T-helper 22 cell (primary cell): ENCODE data around the gene NTRK3.

Experiments used
- DNase-seq: peaks from one replicate; pipeline ENCODE4 v3.0.0-alpha.2; 2020; ENCODE audit warnings: low read depth

NTRK3 gene

GRCh38 chr15:88230823-88231222 is 25.7 kb downstream of the NTRK3 start:
- DNase-seq = no peak

DNA sequence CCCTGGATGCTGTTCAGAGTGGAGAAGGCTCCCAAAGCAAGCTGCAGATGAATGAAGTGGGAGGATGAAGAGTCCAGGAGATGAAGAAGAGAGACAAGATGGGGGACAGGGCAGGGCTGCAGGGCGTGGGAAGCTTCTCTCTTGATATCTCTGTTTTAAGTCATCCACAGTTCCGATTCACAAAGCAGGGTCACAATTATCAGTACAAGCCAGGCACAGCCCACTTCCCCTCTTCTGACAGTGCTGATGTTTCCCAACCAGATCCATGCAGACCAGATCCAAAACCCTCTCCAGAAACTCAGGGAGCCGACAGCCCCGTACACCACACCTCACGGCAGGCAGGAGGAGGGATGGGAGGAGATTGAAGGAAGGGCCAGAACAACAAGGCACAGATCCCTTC is 31.1 kb downstream of the NTRK3 start:
- no peak for DNase-seq

DNA sequence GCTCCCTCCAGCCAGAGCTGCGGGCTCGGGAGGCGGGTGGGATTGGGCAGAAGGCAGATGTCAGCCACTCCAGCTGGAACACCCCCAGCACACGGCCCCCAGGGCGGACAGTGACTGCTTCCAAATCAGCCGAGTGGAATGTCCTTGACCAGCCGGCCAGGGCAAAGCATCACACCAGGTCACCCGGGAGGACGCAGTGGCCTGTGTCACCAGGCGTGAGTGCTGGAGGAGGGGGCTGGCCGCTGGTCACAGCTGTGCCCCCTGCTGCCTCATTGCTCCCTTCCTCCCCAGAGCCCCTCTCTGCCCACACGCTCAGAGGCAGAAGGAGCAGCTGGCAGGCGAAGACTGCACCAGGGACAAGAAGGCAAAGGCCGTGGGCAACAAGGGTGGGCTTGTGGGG is 33.5 kb downstream of the NTRK3 start:
- no peak for DNase-seq

DNA sequence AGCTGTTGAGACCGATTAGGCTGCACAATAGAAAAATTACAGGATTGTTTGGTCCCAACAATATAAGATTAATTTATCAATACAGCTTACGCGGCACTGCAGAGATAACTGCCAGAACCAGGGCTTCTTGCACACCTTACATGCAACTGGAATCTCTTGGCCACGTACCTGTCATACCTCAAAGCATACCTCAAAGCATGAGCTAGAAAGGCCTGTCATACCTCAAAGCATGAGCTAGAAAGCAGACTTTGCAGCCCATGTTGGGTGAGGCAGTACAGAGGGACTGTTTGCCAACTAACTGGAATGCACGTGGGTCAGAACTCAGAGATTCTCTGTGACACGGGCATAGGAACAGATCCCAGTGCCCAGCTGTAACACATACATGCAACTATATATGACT is 34.7 kb downstream of the NTRK3 start:
- DNase-seq = no peak

- DNase-seq = no peak
Measured at GRCh38 chr15:88220443-88221335, 35.9 kb downstream of the NTRK3 start.

GRCh38 chr15:88219623-88220022 is 36.9 kb downstream of the NTRK3 start:
- no peak for DNase-seq

- no peak for DNase-seq
Measured at GRCh38 chr15:88218557-88219221, 37.9 kb downstream of the NTRK3 start.

DNA sequence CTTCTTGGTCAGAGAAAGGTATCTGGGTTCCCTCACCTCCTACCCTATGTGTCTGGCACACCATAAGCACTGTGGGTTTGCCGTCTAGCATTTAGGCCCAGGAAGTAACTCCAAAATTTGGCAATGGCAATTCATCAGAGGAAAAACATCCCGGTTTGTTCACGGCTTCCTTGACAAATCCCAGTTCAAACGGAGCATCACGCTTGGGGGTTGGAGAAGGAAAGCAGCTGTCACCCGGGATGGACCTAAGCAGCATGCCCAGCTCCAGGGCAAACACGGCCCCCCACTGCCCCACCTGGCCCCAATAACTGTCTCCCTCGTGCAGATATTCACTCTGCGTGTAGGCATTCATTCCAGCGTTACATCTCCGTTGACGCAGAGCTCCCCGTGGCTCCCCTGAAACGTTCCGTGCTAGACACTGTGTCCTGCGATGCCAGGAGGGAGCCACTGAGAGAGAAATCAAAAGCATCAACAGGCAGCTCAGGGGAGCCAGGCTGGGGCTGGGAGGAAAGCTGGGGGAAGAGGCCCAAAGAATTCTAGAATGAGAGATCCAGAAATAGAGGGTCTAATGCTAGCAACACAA is 41.4 kb downstream of the NTRK3 start:
- DNase-seq = no peak

DNA sequence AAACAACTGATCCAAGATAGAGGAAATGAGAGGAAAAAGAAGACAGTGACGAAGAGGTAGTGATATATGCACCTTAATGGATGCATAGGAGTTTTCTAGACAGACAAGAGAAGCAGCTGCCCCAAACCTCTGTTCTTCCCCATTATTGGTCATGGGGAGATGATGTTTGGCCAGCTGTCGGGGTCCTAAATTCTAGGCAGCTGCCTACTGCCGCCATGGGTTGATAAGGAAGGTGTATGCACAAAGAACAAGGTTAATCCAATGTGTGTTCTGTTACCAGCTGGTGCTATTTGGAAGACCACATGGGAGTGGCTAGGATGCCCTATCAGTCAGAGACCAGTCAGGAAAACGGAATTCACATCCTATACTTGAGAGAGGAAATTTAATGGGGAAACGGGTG is 47.4 kb downstream of the NTRK3 start:
- DNase-seq = no peak

- DNase-seq = no peak
Measured at GRCh38 chr15:88208396-88208795, 48.1 kb downstream of the NTRK3 start.

- DNase-seq = no peak
Measured at GRCh38 chr15:88207565-88207964, 49.0 kb downstream of the NTRK3 start.

DNA sequence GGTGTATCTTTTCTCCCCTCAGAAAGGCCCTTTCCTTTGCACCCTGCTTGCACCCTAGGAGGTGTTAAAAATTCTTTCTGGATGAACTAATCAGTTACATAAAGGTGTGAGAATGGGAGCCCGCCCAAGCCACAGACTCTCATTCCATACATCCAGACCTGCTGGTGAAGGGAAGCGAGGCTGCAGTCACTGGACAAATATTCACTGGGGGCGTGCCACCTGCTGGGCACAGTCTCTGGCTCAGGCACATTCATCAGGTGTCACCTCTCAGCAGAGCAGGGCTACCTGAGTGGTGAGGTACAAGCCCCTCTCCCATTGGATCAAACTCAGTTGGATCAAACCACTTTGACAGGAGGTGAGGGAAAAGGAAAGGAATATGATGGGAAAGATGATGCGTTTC is 52.0 kb downstream of the NTRK3 start:
- no peak for DNase-seq

GRCh38 chr15:88202231-88202630 is 54.3 kb downstream of the NTRK3 start:
- no peak for DNase-seq

- no peak for DNase-seq
Measured at GRCh38 chr15:88201207-88201606, 55.3 kb downstream of the NTRK3 start.

DNA sequence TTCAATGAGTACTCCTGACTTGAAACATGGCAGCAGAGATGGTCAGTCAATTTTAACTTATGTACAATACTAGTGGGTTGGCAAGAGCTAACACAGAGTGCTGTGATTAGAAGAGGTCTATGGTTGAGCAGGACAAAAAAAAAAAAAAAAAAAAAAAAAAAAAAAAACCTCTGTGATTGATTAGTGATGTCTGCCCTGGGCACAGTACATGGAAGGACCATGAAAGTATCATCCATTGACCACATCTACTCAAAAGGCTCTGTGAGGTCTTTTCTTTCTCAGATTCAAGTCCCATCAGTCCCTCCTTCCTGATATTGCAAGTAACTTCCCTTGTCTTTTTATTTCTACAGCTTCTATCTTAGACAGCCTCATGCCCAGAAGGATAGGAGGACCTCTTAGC is 59.6 kb downstream of the NTRK3 start:
- no peak for DNase-seq

- DNase-seq = no peak
Measured at GRCh38 chr15:88194162-88194561, 62.4 kb downstream of the NTRK3 start.

DNA sequence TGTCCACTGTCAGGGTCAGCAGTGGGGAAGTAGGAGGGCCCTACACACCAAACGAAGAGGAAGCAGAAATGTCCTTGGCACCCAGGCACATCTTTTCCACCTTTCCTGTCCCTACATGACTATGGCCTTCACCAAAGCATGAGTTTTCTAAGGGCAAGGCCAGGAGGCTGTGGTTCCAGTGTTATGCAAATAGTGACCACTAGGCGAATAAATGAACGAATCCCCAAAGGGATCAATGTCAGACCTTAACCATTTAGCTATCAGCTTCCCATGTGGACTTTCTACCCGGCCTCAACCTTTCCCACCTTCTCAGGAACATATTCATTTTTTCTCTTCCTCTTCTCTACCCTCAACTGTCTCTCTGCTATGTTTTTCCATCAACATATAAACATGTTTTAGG is 63.1 kb downstream of the NTRK3 start:
- no peak for DNase-seq

DNA sequence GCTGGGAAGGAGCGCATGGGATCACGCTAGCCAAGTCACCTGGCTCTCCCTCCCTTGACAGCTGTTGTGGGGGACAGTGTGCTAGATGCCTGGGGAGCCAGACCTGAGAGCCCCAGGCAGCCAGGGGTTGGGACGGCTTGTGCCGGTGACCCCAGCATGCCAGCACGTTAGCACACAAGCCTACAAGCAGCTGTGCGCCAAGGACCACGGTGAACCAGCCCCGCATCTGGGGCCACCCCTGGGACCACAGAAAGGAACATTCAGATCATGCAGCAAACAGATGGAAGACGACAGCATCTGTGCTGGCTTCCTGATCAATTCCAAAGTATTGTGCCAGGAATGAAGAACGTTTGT is 64.8 kb downstream of the NTRK3 start:
- no peak for DNase-seq

GRCh38 chr15:88190232-88190631 is 66.3 kb downstream of the NTRK3 start:
- no peak for DNase-seq

- no peak for DNase-seq
Measured at GRCh38 chr15:88188300-88188699, 68.2 kb downstream of the NTRK3 start.

GRCh38 chr15:88187195-88187594 is 69.3 kb downstream of the NTRK3 start:
- DNase-seq = no peak

GRCh38 chr15:88185584-88185983 is 71.0 kb downstream of the NTRK3 start:
- DNase-seq = no peak

- DNase-seq = no peak
Measured at GRCh38 chr15:88181613-88182012, 74.9 kb downstream of the NTRK3 start.
